MM.1S (cell line): ENCODE measurements around the gene TCF7L2.

Experiments used
- CTCF ChIP-seq: fragments of 300-600 bp; sonication (generic); IDR thresholded peaks from 2 replicates; pipeline ENCODE4 v1.5.1; 2016; ENCODE audit warnings: antibody characterized with exemption, low read length, mixed read lengths
- EZH2 ChIP-seq: fragments of 300-600 bp; sonication (generic); optimal IDR thresholded peaks from 2 replicates; pipeline ENCODE3; 2017; ENCODE audit warnings: low read depth, mild to moderate bottlenecking, antibody characterized with exemption, low read length, mixed read lengths
- EZH2phosphoT487 ChIP-seq: fragments of 300-600 bp; sonication (generic); IDR thresholded peaks from 2 replicates; pipeline ENCODE4 v1.6.1; 2018; ENCODE audit warnings: antibody characterized with exemption, low read length

- no peak for TF ChIP-seq EZH2phosphoT487
- no peak for TF ChIP-seq CTCF
- no peak for TF ChIP-seq EZH2
Measured at GRCh38 chr10:113160641-113161040, 210.6 kb downstream of the TCF7L2 start.
